Neural crest cell (in vitro differentiated cells): ENCODE measurements around the gene ADAMTSL1. TPM values are rescaled to one million over a fixed set of nuclear protein-coding genes. Genes with fewer than 3 reads are reported as not detected.

ENCODE experiments used
- DNase-seq: peaks from one replicate; pipeline ENCODE4 v3.0.0; 2021; ENCODE audit warnings: low read depth, mixed read lengths, low spot score
- H3K27ac Mint-ChIP-seq: one replicate; pipeline ENCODE4 v1.8.0; 2021; ENCODE audit warnings: mild to moderate bottlenecking, mixed read lengths; ENCODE audit not compliant: unreplicated experiment
- H3K27me3 Mint-ChIP-seq: 2 replicates; pipeline ENCODE4 v1.8.0; 2021; ENCODE audit warnings: low read depth, mild to moderate bottlenecking, mixed read lengths
- H3K36me3 Mint-ChIP-seq: 2 replicates; pipeline ENCODE4 v1.8.0; 2021; ENCODE audit warnings: low read depth, mild to moderate bottlenecking, mixed read lengths
- H3K4me1 Mint-ChIP-seq: 2 replicates; pipeline ENCODE4 v1.8.0; 2021; ENCODE audit warnings: mixed read lengths
- H3K4me3 Mint-ChIP-seq: one replicate; pipeline ENCODE4 v1.8.0; 2021; ENCODE audit warnings: mild to moderate bottlenecking, mixed read lengths
- H3K9me3 Mint-ChIP-seq: 2 replicates; pipeline ENCODE4 v1.8.0; 2021; ENCODE audit warnings: mixed read lengths
- CTCF ChIP-seq: fragments of 200-600 bp; sonication (generic); conservative IDR thresholded peaks from 2 replicates; pipeline ENCODE4 v1.5.0; 2021; ENCODE audit warnings: antibody characterized with exemption, mild to moderate bottlenecking
- total RNA-seq: library from RNA; stranded (reverse); gene quantifications from 2 replicates; pipeline ENCODE4 v1.2.1, GENCODE V29; 2021

Gene ADAMTSL1
- total RNA-seq, 1 donor from 2014 or later: 2.3 TPM

GRCh38 chr9:18447131-18447530 lies 26.8 kb upstream of the ADAMTSL1 start:
- Mint-ChIP-seq H3K36me3 (no peaks in the 10 kb centered on the region), H3K27me3 (no peaks in the 10 kb centered on the region), H3K27ac (no peak overlapping the region), H3K4me1 (peaks cover 12% of the 10 kb centered on the region), H3K4me3 (no peak overlapping the region), H3K9me3 (no peaks in the 10 kb centered on the region)
- no peak for TF ChIP-seq CTCF
- DNase-seq: no peak

- Mint-ChIP-seq H3K36me3 (no peaks in the 10 kb centered on the region), H3K9me3 (no peaks in the 10 kb centered on the region), H3K27me3 (no peaks in the 10 kb centered on the region), H3K27ac (no peak overlapping the region), H3K4me1 (peaks cover 12% of the 10 kb centered on the region), H3K4me3 (no peak overlapping the region)
- no peak for DNase-seq
- no peak for TF ChIP-seq CTCF
These were observed 26.4 kb upstream of the ADAMTSL1 start for GRCh38 chr9:18447541-18447940.

- DNase-seq: no peak
- Mint-ChIP-seq H3K4me1 (peaks cover 12% of the 10 kb centered on the region), H3K9me3 (no peaks in the 10 kb centered on the region), H3K27me3 (no peaks in the 10 kb centered on the region), H3K36me3 (no peaks in the 10 kb centered on the region), H3K4me3 (no peak overlapping the region), H3K27ac (no peak overlapping the region)
- TF ChIP-seq CTCF: no peak
These were observed 25.9 kb upstream of the ADAMTSL1 start for GRCh38 chr9:18448101-18448500.

- no peak for TF ChIP-seq CTCF
These were observed 22.5 kb upstream of the ADAMTSL1 start for GRCh38 chr9:18451406-18451805.

GRCh38 chr9:18452276-18452675 lies 21.7 kb upstream of the ADAMTSL1 start:
- no peak for DNase-seq
- no peak overlapping the region for H3K4me3 Mint-ChIP-seq
- H3K27ac Mint-ChIP-seq: no peak overlapping the region
- no peaks in the 10 kb centered on the region for H3K36me3 Mint-ChIP-seq
- TF ChIP-seq CTCF: no peak
- H3K27me3 Mint-ChIP-seq: no peaks in the 10 kb centered on the region
- H3K4me1 Mint-ChIP-seq: peaks cover 10% of the 10 kb centered on the region
- H3K9me3 Mint-ChIP-seq: no peaks in the 10 kb centered on the region

More at GRCh38 chr9:18451406-18451805, 22.5 kb upstream of the ADAMTSL1 start:
- H3K9me3 Mint-ChIP-seq: no peaks in the 10 kb centered on the region
- no peak overlapping the region for H3K27ac Mint-ChIP-seq
- H3K36me3 Mint-ChIP-seq: no peaks in the 10 kb centered on the region
- H3K4me1 Mint-ChIP-seq: peaks cover 12% of the 10 kb centered on the region
- no peak overlapping the region for H3K4me3 Mint-ChIP-seq
- H3K27me3 Mint-ChIP-seq: no peaks in the 10 kb centered on the region
- no peak for DNase-seq
